Neural progenitor cell (in vitro differentiated cells): ENCODE data around the gene NCOA1.

ENCODE experiments used
- EZH2phosphoT487 ChIP-seq: fragments of 200-600 bp; sonication (generic); IDR thresholded peaks from 2 replicates; pipeline ENCODE4 v1.6.1; 2017; ENCODE audit warnings: antibody characterized with exemption
- TF ChIP-seq, protein P1 (sequence below): fragments of 200-600 bp; sonication (generic); IDR thresholded peaks from 2 replicates; pipeline ENCODE4 v1.5.1; 2017; ENCODE audit warnings: antibody characterized with exemption, mild to moderate bottlenecking

GRCh38 chr2:24743924-24744323, 252.9 kb downstream of the NCOA1 start:
- TF ChIP-seq, protein P1, sequence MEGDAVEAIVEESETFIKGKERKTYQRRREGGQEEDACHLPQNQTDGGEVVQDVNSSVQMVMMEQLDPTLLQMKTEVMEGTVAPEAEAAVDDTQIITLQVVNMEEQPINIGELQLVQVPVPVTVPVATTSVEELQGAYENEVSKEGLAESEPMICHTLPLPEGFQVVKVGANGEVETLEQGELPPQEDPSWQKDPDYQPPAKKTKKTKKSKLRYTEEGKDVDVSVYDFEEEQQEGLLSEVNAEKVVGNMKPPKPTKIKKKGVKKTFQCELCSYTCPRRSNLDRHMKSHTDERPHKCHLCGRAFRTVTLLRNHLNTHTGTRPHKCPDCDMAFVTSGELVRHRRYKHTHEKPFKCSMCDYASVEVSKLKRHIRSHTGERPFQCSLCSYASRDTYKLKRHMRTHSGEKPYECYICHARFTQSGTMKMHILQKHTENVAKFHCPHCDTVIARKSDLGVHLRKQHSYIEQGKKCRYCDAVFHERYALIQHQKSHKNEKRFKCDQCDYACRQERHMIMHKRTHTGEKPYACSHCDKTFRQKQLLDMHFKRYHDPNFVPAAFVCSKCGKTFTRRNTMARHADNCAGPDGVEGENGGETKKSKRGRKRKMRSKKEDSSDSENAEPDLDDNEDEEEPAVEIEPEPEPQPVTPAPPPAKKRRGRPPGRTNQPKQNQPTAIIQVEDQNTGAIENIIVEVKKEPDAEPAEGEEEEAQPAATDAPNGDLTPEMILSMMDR = no peak
- no peak for TF ChIP-seq EZH2phosphoT487
